Ishikawa (cell line): Measurements from ENCODE around the gene TUBE1.

Experiments used
- CEBPB ChIP-seq: IDR thresholded peaks from 2 replicates; pipeline ENCODE4 v1.6.1; 2012
- CREB1 ChIP-seq: IDR thresholded peaks from 2 replicates; pipeline ENCODE4 v1.6.1; 2012; ENCODE audit warnings: low read depth
- EGR1 ChIP-seq: IDR thresholded peaks from 2 replicates; pipeline ENCODE4 v1.6.1; 2012
- EP300 ChIP-seq: IDR thresholded peaks from 2 replicates; pipeline ENCODE4 v1.6.1; 2012; ENCODE audit warnings: borderline replicate concordance
- FOXM1 ChIP-seq: IDR thresholded peaks from 2 replicates; pipeline ENCODE4 v1.6.1; 2012; ENCODE audit warnings: low read depth, borderline replicate concordance
- MAX ChIP-seq: IDR thresholded peaks from 2 replicates; pipeline ENCODE4 v1.6.1; 2012
- NFIC ChIP-seq: IDR thresholded peaks from 2 replicates; pipeline ENCODE4 v1.6.1; 2012
- RAD21 ChIP-seq: IDR thresholded peaks from 2 replicates; pipeline ENCODE4 v1.6.1; 2012; ENCODE audit warnings: low read depth
- REST ChIP-seq: IDR thresholded peaks from 2 replicates; pipeline ENCODE4 v1.6.1; 2012; ENCODE audit warnings: low read depth, mild to moderate bottlenecking
- TAF1 ChIP-seq: IDR thresholded peaks from 2 replicates; pipeline ENCODE4 v1.6.1; 2012; ENCODE audit warnings: low read depth, mild to moderate bottlenecking
- TCF12 ChIP-seq: IDR thresholded peaks from 2 replicates; pipeline ENCODE4 v1.6.1; 2012; ENCODE audit warnings: low read depth
- TEAD4 ChIP-seq: IDR thresholded peaks from 2 replicates; pipeline ENCODE4 v1.6.1; 2012
- USF1 ChIP-seq: IDR thresholded peaks from 2 replicates; pipeline ENCODE4 v1.6.1; 2012
- YY1 ChIP-seq: IDR thresholded peaks from 2 replicates; pipeline ENCODE4 v1.6.1; 2012; ENCODE audit warnings: low read depth
- ZBTB7A ChIP-seq: IDR thresholded peaks from 2 replicates; pipeline ENCODE4 v1.6.1; 2012; ENCODE audit warnings: low read depth

The TUBE1 gene

GRCh38 chr6:112100561-112100960, 13.3 kb upstream of the TUBE1 start:
- no peak for TF ChIP-seq TCF12
- TF ChIP-seq MAX = no peak
- no peak for TF ChIP-seq FOXM1

- no peak for TF ChIP-seq NFIC
- no peak for TF ChIP-seq ZBTB7A
- TF ChIP-seq REST = no peak
- no peak for TF ChIP-seq TEAD4
- no peak for TF ChIP-seq USF1
- TF ChIP-seq EP300 = no peak
Measured at GRCh38 chr6:112096901-112097300, 9.6 kb upstream of the TUBE1 start.

- no peak for TF ChIP-seq NFIC
- no peak for TF ChIP-seq TEAD4
- no peak for TF ChIP-seq FOXM1
- TF ChIP-seq ZBTB7A = no peak
- no peak for TF ChIP-seq CEBPB
- TF ChIP-seq EGR1 = no peak
- TF ChIP-seq MAX = no peak
- TF ChIP-seq EP300 = no peak
- TF ChIP-seq REST = no peak
- TF ChIP-seq YY1 = no peak
- TF ChIP-seq TCF12 = no peak
Measured at GRCh38 chr6:112087916-112088315, 634 bp upstream of the TUBE1 start.

- TF ChIP-seq FOXM1 (no peak), TAF1 (no peak), CREB1 (no peak), REST (no peak), CEBPB (peak; percentile 48; the same call in 1 of the 2 replicates), EGR1 (no peak), NFIC (0 out of 2 replicates have a peak, but pooled peaks have one; percentile 16), RAD21 (peak; percentile 22; the same call in 1 of the 2 replicates)
Measured at GRCh38 chr6:112086744-112087135, 542 bp downstream of the TUBE1 start.

- TF ChIP-seq CREB1 (no peak), TEAD4 (no peak), TAF1 (no peak), CEBPB (no peak), RAD21 (no peak), EGR1 (no peak), MAX (no peak), EP300 (no peak), REST (no peak), USF1 (no peak), ZBTB7A (no peak), FOXM1 (no peak), NFIC (no peak), YY1 (no peak), TCF12 (no peak)
Measured at GRCh38 chr6:112085286-112086065, 1.8 kb downstream of the TUBE1 start.
